GM19467 (cell line): ENCODE results near the gene RCBTB2.

Source experiments
- ATAC-seq: cut with Tn5 transposase; IDR thresholded peaks from one replicate; pipeline ENCODE4 v1.9.1; 2021; ENCODE audit warnings: mild to moderate bottlenecking, moderate library complexity; ENCODE audit not compliant: unreplicated experiment

The RCBTB2 gene

GRCh38 chr13:48532256-48532505, 699 bp downstream of the RCBTB2 start:
- no peak for ATAC-seq

DNA sequence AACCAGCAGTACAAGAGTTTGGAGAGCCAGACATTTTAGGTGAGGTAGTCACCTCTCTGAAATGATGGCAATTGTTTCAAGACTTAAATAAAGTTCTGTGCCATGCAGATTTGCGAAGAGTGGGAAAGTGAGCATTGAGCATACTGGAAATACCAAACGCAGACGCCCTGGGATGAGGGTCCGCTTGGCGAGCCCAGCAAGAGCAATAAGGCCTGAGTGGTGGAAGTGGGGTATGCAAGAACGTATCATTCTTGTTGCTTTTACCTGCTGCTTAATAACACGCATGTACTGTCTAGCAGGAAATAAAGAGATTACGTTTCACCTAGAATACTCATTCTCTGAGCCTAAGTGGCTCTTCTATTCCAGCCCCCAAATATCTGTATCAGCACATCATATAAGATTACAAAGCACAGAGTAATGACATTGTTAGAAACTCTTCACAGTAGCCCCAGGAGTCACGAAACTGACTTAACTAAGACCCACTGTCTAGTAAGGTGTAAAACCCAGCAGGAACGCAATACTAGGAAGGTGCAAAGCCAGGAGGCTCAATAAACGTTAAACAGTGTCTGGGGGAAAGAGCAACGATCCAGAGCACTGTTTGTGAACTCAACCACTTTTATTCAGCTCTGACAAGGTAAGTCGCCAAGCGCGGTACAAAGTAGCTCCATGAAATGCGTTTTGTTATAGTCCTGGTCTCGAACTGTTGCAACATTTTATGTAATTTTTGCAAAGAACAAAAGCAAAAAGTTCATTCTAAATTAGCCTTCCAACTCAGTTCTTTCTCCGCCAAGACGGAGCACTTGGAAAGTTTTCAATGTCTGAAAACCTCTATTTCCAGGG, 1.2 kb downstream of the RCBTB2 start:
- no peak for ATAC-seq

DNA sequence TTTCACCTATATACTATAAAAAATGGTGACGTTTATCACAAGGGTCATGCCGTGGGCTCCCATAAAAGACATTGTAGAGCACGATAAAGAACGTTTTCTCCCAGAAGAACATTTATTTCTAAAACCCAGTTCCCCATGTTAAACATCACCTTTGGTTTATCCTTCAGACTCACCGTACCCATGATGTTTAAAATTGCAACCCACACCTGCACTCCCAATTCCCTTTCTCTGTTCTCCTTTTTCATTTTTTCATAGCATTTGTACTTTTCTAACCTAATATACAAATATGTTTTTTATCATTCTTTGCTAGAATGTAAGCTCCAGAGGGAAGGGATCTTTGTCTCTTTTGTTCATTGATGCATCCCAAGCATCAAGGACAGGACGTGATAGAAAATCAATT, 2.0 kb downstream of the RCBTB2 start:
- ATAC-seq: no peak

DNA sequence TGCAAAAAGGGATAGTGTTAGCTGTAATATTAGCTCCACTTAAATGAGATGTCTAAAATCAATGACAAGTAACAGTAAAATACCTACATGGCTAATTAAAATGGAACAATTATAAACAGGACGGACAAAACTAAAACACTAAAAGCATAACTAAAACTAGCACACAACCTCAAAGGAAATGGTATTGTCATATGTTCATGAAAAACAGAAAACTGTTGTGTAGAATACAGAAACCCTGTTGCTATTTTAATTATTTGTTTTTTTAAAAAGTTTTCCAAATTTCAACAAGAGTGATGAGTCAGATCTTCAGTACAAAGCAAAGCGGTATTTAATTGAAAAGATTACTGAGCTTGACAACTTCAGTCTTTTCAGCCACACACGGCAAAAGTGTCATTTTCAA, 4.2 kb downstream of the RCBTB2 start:
- no peak for ATAC-seq

- no peak for ATAC-seq
Measured at GRCh38 chr13:48527955-48528354, 4.9 kb downstream of the RCBTB2 start.

DNA sequence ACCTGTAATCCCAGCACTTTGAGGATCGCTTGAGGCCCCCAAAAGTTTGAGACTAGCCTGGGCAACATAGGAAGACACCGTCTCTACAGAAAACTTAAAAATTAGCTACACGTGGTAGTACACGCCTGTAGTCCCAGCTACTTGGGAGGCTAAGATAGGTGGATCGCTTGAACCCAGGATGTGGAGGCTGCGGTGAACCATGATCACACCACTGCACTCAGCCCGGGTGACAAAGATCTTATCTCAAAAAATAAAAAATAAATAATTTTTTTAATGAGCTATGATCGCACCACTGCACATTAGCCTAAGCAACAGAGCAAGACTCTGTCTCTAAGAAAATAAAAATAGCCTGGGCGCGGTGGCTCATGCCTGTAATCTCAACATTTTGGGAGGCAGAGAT, 6.6 kb downstream of the RCBTB2 start:
- ATAC-seq: no peak

GRCh38 chr13:48518083-48518482, 14.8 kb downstream of the RCBTB2 start:
- ATAC-seq: no peak

DNA sequence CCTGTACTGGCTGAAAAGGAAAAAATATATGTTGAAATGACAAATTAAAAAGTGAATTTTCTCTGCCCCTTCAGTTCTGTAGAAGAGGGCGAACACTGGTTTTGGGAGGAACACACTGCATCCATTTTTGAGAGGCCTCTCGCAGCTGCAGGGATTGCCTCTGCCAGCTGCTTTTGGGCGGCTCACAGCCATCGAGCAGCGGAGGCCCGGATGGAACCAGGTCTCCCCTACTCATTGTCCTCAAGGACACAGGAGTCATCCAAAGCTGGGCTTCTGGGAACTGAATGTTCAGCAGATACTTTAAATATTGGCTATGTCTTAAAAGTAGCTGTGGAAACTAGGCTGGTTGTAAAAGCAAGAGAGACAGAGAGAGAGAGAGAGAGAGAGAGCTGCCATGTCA, 17.1 kb downstream of the RCBTB2 start:
- no peak for ATAC-seq

DNA sequence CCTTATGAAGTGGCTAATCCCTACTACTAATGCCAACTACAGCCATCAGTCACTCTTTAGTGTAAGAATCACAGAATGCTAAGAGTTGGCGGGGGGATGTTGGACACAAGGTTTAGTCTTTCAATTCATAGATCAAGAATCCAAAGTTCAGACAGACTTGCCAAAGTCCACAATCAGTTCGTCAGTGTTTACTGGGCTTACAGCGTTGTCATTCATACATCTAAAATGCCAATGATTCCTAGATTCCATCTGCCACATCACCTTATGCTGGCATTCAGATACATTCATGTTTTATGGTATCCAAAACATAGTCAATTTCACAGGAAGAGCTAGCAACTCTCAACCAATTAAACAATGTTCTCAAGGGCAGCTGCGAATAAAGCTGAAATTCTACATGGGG, 18.1 kb downstream of the RCBTB2 start:
- no peak for ATAC-seq

DNA sequence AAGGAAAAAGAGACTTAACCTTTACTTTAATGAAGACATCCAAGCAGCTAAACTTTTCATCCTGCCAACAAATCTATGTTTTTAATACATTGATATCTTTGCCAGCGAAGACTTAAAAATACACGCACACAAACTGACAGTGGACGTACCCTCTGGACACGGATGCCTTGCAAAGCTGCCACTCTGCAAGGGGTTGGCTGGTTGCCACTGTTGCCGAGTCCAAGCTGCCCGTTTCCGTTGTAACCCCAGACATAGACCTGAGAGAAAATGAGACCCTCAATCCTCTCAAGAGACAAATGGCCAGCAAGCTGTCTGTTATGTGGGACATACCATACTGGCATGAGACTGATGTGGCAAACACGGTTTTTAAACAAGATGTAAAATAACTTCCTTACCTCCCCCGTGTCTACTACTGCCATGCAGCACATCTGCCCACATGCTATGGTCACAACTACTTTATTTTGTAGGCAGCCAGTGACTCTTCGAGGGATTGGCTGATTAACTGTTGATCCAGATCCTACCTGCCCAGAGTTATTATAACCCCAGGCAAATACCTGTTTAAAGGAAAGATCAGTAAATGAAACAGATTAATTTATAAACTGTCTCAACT, 21.2 kb downstream of the RCBTB2 start:
- ATAC-seq: no peak

- no peak for ATAC-seq
Measured at GRCh38 chr13:48510698-48511097, 22.2 kb downstream of the RCBTB2 start.

DNA sequence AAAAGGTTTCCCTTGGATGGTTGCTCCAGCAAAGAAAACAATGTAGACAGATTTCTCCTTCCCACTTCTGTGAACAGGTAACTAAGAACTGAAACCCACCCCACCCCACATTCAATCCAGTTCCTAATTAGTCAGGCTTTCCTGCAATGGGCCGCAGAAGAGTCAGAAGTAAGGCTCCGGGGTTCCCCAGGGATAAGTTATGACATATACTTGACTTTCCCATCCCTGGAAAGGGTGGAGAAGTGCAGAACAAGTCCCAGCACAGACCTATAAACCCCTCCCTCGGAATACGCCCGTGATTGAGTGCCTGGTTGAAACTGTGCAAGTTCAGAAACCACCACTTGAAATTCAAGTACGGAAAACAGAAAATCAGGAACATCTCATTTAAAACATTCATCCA, 24.9 kb downstream of the RCBTB2 start:
- no peak for ATAC-seq

DNA sequence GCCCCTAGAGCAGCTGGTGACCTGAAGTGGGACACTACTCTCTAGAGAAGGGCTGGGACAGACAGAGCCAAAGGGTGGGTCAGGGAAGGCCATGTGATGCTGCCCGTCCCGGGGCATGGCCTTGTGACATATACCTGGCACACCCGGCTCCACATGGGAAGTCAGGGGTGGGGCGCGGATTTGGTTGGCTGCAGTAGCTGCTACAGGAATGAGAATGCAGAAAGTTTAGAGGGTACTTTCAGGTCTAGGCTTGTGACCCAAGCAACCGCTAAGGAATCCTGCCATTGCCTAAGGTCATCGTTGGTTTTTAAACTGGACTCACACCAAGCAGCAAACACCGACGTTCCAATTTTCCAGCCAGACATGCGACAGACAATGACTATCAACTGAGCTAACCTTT, 25.9 kb downstream of the RCBTB2 start:
- no peak for ATAC-seq

DNA sequence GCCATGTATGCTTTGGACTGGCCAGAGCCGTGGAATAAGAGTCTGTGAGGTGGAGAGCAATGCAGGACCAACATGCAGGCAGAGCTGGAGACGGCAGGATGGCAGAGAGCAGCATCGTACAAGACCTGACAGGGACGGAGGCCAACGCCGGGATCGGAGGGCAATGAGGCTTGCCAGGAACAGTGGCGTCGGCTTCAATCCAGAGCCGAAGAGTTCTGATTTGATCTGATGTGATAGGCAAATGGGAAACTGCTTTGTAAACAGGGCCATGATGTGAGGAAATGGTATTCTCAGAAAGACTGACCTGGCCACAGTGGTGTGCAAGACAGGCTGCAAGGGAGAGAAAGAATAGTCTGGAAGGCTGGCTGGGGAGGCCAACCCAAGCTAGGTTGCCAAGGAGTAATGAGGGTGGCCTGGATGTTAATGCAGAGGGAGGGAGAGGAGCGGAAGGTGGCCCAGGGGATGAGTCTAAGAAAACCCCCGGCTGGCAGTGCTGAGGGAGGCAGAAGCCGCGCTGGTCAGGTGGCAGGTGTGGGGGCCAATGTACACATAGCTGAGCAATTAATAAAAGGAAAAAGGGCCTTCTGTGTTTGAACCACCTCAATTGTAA, 26.7 kb downstream of the RCBTB2 start:
- ATAC-seq: peak; percentile 14

DNA sequence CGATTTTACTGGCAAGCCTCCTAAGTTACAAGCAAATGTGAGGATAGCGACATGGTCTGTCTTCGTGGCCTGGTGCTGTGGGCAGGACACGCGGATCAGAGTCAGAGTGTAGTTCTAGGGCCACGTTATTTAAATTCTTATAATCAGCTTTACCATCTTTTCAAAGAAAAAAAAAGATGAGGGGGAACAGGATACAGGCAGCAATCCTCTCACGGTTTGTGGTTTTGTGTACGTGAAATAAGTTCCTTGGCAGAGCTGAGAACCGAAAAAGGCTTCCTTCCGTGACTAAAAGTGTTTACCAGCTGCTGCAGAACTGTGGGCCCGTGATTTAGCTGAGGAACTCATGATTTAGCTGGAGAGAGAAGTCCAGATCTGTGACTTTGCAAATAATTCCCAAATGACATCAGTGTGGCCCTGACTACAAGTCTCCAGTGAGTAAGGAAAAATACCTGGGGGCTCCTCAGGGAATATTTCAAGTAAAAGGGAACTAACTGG, 27.2 kb downstream of the RCBTB2 start:
- ATAC-seq: peak; percentile 50

DNA sequence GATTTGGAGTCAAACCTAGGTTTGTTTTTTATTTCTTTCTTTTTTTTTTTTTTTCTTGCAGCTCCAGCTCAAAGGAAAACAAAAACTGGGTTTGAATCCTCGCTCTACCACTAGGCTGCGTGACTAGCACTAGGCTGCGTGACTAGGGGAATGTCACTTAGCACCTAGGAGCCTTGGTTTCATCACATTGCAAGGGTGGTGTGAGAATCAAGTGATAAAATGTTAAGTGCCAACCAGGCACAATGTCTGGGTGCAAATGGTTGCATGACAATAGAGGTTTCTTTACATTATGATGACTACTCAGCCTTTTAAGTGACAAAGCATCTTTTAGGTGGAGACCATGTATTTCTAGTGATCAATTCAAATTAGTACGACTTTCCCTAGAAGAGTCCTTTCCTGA, 27.9 kb downstream of the RCBTB2 start:
- ATAC-seq: no peak

- no peak for ATAC-seq
Measured at GRCh38 chr13:48504606-48505005, 28.3 kb downstream of the RCBTB2 start.

GRCh38 chr13:48502601-48503319, 30.1 kb downstream of the RCBTB2 start:
- ATAC-seq: no peak

DNA sequence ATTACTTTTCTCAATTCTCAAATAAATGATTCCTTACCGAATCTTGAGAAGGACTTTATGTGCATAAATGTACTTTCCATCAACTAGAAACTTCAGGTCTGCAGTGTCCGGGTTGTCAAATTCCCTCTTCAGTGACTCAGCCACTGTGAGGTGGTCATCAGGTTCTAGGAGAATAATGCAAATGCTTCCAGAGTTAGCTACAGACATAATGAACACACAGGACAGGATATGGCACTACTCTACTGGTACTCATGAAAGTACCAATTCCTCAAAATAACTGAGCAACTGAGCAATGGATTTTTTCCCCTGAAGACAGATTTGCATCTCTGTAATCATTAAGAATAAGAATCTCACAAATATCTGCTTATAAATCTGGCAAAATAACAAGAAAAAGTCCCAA, 31.2 kb downstream of the RCBTB2 start:
- ATAC-seq: no peak

DNA sequence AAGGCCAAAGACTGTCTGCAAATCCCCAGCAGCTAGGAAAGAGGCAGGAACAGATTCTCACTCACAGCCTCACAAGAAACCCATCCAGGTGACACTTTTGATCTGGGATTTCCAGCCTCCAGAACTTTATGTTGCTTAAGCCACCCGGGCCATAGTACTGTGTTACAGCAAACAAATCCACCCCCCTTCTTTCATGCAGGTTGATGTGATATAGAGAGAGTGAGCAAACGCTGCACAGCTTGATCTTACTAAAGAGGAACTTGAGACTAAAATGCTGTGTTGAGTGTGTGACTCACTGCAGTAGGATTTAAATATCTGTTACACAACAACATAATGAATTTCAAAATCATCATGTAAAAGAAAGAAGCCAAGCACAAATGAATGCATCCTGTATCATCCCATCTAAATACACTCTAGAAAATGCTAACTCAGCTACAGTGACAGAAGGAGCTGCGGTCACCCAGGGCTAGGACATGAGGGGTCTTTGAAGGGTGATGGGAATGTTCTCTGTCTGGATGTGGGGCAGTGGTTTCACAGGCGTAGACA, 32.2 kb downstream of the RCBTB2 start:
- ATAC-seq: no peak

DNA sequence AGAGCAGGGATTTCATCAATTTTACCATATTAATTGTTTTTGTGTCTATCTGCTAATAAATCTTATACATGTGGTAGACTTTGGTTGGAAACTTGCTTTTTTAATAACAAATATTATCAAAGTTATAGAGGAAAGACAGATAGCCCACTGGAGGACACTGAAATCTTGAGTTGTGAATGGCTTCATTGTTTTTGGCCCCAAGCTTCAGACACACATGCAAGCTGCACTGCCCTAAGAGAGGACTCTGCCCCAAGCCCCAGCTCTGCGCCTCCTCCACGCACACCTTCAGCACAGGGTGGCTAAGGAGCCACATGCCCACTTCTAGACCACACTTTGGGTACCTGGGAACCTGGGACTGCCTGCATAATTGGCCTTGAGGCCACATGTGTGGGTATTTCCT, 35.2 kb downstream of the RCBTB2 start:
- no peak for ATAC-seq
